ENCODE results near the gene CIC.
A peak's percentile ranks its signal among the peaks of the same experiment; 100 is the strongest.
"Not testable (repeated sequence)": the region's sequence is repeated elsewhere in the genome, so short reads cannot be mapped to it uniquely, and the experiment has no call there.

The CIC gene

GRCh38 chr19:42315024-42315423 lies 46.0 kb downstream of the CIC start:
- DNase-seq = no peak

DNA sequence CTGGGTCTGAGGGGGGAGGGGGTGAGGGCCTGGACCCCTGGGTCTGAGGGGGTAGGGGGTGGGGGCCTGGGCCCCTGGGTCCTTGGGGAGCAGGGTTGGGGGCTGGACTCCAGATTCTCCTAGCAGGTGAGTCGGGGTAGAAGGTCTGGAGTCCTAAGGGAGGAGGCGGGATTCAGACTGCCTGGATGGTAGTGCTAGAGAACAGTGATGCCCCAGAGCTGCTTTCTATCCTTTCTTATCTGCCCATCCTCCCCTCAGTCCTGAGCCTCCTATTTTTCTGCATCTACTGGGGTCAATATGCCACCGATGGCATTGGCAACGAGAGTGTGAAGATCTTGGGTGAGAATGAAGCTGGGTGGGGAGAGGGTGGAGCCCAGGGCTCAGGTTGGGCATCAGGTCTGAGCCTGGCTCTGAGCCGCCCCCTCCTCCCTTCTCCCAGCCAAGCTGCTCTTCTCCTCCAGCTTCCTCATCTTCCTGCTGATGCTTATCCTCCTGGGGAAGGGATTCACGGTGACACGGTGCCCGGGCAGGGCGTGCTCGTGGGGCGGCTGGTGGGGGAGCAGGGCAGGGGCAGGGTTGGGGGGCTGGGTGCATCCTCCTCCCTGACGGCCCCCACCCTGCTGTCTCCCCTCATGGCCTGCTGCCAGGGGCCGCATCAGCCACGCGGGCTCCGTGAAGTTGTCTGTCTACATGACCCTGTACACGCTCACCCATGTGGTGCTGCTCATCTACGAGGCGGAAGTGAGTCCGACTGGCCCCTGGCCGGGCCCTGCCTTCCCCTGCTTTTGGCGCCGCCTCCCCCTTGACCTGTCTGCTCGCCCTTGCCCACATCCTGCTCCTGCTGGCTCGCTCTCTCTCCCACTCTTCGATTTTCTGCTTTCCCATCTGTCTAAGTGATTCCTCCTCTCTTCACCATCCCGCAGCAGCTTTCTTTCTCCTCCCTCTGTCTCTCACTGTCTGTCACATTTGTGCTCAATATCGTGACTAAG lies 47.5 kb downstream of the CIC start:
- peak; percentile 50 for DNase-seq

- no peak for DNase-seq
Observed at GRCh38 chr19:42317535-42317934, 48.5 kb downstream of the CIC start.

- DNase-seq = no peak
Observed at GRCh38 chr19:42322305-42322704, 53.3 kb downstream of the CIC start.

GRCh38 chr19:42323473-42323851 lies 54.4 kb downstream of the CIC start:
- peak; percentile 25 for DNase-seq

DNA sequence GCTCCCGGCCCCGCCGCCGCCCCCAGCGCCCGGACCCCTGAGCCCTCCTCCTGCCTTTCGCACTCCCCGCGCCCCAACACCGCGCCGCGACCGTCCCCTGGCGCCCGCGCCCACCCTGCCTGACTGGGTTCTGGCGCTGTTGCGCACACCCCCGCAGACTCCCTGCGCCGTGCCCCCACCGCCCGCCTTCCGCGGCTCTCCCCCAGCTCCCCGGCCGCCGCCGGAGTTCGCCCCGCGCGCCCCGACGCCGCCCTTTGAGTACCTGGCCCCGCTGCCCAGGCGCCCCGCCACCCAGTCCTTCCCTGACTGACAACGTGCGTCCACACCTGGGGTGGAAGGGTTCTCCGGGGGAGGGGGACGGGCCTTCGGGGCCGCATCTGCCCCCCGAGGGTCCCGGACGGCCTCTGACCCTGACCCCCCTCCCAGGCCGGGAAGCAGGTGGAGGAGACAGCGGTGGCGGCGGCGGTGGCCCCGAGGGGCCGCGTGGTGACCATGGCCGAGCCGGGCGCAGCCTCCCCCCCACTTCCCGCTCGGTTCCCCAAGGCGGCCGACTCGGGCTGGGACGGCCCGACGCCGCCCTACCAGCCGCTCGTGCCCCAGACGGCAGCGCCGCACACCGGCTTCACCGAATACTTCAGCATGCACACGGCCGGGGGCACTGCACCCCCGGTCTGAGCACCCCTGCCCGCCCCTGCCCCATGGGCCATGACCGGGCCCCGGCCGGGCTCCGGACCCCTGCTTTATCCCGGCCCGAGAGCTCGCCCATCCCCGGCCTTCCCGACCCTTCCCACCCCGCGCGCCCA lies 55.0 kb downstream of the CIC start:
- peak; percentile 38 for DNase-seq

DNA sequence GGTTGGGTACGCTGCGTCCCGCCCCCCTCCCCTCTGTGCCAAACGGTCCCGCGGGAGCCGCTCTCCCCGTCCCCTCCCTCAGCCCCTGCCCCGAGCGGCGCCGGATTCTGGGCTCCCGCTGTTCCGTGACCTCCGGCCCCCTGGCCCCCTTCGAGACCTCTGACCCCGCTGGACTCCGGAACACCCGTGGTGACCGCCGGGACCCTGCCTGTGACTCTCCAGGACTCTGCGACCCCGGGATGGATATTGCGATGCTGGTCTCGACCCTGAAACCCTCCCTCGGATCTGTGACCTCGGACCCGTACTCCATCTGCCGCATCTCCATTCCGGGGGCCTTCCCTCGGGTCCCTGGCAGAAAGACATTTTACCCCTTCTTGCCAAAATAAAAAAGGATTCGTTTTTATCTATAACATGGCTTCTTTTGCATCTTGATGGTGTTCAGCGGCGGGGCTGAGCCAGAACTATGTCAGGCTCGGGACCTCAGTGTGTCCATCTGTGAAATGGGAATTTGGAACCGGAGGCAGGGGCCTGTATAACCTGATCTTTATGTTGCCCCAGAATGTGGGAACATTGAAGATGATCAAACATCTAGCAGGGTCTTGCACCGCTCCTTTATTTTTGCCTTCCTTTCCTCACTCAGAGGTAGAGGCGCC lies 55.7 kb downstream of the CIC start:
- DNase-seq = no peak

GRCh38 chr19:42325308-42325895 lies 56.4 kb downstream of the CIC start, which contains the start of gene MEGF8:
MEGF8 (plus strand) TSS chr19:42325635; CDS start chr19:42326244, 609 bp downstream.
- peak; percentile 100 for DNase-seq

DNA sequence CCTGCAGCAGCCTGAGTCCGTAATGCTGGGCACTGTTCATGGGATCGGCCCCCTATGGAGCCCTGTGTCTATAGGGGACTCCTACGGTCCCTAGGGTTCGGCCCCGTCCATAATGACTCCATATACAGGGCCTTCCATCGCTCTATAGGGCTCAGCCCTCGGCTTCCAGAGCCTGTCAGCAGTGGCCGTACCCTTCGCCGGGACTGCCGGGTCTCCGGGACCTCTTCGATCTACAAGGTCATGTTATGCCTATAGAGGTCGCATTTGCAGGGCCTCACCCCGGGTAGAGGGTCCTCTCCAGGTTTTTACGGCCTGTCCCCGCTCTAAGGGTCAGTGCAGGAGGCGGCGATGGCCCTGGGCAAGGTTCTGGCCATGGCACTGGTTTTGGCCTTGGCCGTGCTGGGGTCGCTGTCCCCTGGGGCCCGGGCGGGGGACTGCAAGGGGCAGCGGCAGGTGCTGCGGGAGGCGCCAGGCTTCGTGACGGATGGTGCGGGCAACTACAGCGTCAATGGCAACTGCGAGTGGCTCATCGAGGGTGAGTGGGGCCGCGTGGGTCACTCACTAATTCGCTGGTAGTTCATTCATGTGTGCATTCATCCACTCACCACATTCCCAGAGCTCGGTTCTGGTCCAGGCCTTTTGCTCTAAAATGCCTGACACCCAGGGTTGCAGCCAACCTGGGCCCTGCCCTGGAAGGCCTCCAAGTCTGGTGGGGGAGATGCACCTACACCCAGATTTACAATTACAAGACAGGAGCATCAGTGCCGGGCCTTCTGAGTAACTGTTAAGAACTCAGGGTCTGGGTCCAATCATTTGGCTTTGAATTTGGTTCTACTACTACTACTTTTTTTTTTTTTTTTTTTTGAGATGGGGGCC lies 57.1 kb downstream of the CIC start:
- DNase-seq = peak; percentile 59

GRCh38 chr19:42326969-42327368 lies 57.9 kb downstream of the CIC start:
- no peak for DNase-seq

DNA sequence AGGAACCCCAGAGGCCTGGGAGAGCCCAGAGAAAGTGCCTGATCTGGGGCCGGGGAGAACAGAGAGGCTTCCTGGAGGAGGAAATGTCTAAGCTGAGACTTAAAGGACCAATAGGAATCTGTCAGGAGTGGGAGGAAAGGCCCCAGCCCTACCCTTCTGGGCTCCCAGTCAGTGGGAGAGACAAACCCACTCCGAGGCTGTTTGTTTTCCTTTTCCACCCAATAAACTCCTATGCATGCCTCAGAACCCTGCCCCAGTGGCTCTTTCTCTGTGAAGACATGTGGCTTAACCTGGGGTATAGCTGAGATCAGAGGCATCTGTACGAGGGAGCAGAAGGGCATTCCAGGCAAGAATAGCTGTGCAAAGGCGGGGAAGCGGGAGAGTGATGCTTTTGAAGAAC lies 58.3 kb downstream of the CIC start:
- DNase-seq = no peak

DNA sequence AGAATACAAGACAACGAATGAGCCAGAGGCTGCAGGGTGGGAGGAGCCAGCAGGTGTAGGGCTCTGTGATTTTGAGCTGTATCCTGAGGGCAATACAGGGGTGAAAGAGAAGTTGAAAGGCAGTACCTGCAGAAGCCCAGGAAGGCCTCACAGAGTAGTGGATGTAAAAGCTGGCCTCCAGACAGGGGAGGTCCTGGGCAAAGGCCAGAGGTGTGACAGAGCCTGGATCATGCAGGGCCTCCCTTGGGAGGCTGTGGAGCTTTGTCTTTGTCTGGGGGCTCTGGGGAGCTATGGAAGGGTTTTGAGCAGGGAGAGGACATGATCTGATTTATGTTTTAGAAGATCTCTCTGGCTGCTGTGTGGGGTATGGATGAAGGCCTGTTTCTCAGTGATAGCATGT lies 59.1 kb downstream of the CIC start:
- no peak for DNase-seq

DNA sequence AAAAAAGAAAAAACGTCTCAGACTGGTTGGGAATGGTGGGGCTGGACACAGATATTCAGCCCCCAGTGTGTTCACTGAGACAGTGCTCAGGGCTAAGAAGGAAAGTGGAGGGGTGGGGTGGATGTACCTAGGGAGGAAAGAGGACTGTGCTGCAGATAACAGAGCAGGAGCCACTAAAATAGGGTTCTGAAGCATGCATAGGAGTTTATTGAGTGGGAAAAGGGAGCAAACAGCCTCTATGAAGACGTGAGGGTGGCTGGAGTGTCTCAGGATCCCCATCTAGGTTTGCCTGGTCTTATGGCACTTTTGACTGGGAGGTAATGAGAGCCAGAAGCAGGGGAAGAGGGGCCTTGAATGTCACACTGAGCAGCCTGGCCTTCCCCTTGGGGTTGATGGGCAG lies 59.8 kb downstream of the CIC start:
- DNase-seq = no peak

DNA sequence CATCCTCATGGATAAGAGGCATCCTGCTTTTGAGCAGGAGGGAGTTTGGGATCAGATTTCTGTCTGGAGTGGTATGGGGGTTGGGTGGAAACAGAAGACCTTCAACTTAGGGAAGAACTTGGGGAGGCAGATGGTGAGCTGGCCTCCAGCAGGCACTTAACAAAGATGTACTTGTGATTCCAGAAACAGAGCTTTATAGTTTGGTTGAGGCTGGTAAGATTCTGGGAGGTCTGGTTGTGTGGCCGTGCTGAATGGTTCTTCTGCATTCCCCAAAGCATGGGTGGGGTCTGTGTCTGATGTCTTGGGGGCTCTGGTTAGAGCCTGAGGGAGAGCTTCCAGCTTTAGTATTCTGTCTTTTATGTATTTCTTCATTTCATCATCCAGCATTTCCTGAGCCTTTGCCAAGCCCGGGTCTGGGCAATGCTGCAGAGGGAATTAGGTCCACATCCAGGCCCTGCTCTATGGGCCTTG lies 61.2 kb downstream of the CIC start:
- DNase-seq = no peak

DNA sequence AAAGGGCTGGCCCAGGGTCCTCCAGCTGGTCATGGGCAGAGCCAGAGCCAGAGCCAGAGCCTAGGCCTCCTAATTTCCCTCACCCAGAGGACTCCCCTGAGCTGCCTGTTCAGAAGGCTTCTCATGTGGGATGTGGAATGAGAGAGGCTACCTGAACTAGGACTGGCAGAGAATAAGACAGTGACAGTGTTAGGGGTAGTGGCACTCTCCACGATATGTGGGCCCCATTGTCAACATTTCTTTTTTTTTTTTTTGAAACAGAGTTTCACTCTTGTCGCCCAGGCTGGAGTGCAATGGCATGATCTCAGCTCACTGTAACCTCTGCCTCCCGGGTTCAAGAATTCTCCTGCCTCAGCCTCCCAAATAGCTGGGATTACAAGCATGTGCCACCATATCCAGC lies 62.3 kb downstream of the CIC start:
- DNase-seq = not testable (repeated sequence)

GRCh38 chr19:42332059-42332458 lies 63.0 kb downstream of the CIC start:
- DNase-seq = no peak

- no peak for DNase-seq
Observed at GRCh38 chr19:42333018-42333417, 64.0 kb downstream of the CIC start.

GRCh38 chr19:42333975-42334696 lies 65.1 kb downstream of the CIC start:
- no peak for DNase-seq

DNA sequence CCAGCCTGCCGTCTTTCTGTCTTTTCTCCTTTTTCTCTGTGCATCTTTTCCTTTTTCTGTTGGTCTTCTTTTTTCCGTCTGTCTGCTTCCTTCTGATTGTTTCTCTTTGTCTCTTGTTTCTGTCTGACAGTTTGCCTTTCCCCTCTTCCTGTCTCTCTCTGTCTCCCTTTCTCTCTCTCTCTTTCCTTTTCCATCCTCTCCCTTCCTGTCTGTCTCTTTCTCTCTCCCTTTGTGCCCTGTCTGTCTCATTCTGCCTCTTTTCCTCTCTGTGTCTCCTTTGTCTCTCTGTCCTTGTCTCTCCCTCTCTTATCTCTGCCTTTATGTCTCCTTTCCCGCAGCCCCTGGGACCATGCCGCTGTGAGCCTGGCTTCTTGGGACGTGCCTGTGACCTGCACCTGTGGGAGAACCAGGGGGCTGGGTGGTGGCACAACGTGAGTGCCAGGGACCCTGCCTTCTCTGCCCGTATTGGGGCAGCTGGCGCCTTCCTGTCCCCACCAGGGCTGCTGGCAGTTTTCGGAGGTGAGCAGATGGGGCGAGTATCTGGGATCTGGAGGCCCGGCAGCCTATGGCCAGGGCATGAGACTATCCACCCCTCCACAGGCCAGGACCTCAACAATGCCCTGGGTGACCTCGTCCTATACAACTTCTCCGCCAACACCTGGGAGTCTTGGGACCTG lies 65.8 kb downstream of the CIC start:
- no peak for DNase-seq

DNA sequence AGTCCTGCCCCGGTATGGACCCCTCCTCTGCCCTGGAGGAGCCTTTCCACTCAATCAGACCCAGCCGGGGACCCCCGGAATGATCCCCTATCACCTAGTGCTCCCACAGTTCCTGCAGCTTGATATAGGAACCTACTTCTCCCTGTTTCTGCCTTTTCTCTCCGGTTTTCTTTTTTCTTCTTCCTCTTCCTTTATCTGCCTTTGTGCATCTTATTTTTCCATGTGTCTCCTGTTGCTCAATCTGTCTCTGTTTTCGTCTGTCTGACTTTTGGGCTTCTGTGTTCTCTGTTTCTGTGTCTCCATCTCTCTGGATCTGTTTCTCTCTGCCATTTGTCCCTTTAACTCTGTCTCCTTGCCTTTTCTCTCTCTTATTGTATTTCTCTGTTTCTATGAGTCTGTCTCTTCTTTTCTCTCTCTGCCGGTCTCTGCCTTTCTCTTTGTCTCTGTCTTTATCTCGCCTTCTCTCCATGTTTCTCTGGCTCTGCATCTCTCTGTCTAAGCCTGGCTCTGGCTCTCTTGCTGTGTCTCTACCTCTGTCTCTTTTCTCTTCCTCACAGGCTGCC lies 66.4 kb downstream of the CIC start:
- no peak for DNase-seq
